DMS153 treated with DMSO at 0.1 percent for 48 hours (cell line): ENCODE results near the gene FBXO3.
A peak's percentile ranks its signal among the peaks of the same experiment; 100 is the strongest.
"Not testable (repeated sequence)": the region's sequence is repeated elsewhere in the genome, so short reads cannot be mapped to it uniquely, and the experiment has no call there.

Source experiments
- DNase-seq: peaks from one replicate; lab custom pipeline; 2025; ENCODE audit not compliant: unreplicated experiment; lab: John Stamatoyannopoulos, UW

Gene FBXO3, protein sequence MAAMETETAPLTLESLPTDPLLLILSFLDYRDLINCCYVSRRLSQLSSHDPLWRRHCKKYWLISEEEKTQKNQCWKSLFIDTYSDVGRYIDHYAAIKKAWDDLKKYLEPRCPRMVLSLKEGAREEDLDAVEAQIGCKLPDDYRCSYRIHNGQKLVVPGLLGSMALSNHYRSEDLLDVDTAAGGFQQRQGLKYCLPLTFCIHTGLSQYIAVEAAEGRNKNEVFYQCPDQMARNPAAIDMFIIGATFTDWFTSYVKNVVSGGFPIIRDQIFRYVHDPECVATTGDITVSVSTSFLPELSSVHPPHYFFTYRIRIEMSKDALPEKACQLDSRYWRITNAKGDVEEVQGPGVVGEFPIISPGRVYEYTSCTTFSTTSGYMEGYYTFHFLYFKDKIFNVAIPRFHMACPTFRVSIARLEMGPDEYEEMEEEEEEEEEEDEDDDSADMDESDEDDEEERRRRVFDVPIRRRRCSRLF

DNA sequence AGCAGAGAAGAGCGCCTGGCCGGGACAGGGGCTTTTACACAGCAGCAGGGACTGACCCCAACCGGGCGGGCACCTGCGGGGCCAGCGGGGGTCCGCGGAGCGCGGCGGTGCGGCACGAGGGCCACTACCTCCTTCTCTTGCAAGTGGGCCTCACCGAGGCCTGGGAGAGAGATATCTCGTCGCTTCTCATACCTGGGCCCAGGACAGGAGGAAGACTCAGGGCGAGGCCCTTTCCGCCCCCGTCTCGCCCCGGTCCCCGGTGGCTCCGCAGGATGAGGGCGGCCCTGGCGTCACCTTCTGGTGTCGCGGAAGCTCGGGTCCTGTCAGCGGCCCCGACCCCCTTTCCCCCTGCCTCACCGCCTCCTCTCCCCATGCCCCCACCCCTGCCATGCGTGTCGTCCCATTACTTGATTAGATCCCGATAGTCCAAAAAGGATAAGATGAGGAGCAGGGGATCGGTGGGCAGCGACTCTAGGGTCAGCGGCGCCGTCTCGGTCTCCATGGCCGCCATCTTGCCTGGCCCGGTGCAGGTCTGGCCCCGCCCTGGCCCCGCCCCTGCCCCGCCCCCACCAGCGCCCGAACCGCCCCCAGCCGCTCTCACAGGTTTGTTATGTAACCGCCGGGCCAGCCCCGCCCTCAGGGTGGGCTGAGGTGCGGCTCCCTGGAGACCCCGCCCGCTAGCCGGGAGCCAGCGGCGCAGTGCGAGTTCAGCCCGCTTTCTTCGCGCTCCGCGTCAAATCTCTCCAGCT is at the start of gene FBXO3:
TSS of gene FBXO3 (minus strand) at position 534 of the 749 bp plus-strand sequence. CDS start at position 511, 23 bp downstream.
- peak; percentile 51 for DNase-seq

DNA sequence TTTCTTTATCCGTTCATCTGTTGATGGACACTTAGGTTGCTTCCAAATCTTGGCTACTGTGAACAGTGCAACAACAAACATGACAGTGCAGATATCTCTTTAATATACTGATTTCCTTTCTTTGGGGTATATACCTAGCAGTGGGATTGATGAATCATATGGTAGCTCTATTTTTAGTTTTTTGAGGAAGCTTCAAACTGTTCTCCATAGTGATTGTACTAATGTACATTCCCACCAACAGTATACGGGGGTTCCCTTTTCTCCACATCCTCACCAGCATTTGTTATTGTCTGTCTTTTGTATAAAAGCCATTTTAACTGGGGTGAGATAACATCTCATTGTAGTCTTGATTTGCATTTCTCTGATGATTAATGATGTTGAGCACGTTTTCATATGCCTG is 48.7 kb upstream of the FBXO3 start:
- not testable (repeated sequence) for DNase-seq

DNA sequence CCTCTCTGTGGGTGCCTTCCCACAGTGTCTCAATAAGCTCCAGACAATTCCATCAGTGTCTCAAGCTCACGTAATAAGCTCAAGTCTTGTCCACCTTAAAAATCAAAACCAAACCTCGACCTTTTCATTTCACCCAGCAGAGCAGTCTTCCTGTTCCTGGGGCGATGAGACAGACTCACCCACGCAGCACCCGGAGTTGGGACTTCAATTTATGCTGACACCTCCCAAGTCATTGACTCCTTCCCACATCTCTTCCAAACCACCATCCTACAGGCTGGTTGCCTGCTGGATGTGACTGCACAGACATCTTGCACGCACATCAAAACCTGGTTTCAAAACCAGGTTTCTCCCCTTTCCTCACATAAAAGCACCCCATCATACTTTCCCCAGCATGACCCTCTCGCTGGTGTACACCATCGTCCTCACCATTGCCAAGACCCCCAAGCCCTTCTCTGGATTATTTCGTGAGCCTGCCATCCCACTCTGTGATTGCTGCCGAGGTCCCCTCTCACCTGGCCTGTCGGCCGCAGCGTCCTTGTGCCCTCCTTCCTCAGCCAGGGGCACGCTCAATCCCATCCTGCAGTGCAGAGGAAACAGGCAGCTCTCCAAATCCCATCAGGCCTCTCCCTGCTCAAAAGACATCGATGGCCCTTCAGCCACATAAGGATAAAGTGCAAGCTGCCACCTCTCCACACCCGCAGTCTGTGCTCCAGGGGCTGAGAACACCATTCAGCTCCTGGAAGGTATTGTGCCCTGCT is 45.1 kb upstream of the FBXO3 start:
- no peak for DNase-seq

DNA sequence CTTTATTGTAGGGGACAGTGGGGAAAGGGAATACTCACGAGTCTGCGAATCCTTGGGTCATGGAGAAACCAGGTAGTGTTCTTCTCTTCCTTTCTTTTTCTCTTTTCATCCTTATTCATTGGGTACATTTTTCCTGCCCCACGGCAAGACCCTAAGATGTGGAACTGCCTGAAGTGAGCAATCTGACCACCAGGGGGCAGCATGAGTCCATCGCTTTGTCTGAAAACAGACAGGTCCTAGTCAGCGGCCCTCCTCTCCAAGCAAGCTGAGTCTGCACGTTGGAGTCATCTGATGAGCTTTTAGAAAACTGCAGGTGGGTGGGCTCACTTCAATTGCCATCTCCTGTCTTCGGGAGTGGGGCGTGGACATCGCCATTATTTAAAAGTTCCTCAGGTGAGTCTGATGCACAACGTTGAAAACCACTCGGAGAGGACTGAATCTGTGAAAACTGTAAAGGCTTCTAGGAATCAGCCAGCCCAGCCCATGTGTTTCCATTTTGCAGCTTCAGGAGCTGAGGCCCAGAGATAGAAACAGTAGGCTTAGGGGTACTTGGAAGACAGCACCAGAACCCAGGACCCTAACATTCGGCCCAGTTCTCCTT is 34.0 kb upstream of the FBXO3 start:
- peak; percentile 60 for DNase-seq

DNA sequence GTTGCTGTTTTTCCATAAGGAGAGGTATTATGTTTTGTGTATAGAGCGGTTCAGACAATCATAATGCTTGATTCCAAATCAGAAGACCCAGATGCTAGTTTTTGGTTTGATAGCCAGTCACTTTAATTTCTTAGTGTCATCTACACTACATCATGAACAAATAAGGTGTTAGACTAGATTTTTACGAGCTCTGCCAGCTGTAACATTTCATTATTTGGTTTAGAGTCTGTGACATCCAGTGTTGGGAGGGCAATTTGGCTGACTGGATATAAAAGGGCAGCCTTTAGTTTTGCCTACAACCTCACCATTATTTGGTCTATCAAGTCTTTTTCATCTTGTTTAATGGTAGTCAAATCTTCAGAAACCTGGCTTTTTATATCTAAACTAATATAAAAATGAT is 30.2 kb upstream of the FBXO3 start:
- DNase-seq = no peak

DNA sequence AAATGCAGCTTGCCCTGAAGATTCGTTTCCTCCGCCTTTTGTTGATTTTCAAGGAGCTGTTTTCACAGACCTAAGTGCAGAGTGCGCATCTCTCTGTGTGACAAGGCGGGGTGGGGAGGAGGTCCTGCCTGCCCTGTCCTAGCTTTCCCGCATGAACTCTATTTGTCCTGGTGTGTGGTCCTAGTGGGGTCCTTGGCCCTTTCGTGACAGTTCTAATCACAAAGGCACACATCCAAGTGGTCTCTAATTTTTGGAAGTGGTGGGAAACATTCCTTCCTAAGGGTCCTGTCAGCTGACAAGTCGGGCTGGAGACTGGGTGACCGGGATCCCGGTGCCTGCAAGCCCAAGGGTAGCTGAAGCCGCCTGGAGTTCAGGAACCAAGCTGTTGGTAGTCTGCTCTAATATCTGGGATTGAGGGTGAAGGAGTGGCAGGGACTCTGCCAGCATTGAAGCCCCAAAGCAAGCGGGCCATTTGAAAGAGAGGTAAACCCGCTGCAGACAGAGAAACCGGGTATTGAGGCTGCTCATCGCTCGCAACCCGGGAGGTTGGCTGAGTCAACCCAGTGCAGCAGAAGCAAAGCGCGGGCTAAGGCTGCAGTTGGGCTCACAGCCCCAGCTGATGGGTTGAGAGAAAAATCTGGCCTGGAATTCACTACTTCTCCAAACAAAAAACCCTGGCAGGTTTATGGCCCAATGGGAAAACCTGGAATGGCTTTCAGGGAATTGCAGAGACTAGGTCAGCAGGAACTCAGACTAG is 28.1 kb upstream of the FBXO3 start:
- DNase-seq = peak; percentile 63

DNA sequence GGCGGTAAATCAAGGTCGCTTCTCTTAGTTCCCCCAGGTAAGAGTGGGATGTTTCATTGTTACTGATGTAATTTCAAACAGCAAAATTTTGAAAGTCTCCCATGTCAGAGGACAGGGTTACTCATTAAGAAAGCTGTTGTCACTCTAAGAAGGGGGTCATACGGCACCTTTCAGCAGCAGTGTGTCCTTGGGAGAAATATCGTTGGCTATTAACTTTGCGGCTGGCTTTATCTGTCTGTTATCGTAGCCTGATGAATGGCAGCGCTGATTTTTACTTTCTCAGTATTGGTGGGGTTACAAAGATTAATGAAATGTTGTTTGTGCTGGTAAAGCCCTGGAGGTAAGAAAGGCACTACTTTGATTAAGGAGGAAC is 27.5 kb upstream of the FBXO3 start:
- no peak for DNase-seq

DNA sequence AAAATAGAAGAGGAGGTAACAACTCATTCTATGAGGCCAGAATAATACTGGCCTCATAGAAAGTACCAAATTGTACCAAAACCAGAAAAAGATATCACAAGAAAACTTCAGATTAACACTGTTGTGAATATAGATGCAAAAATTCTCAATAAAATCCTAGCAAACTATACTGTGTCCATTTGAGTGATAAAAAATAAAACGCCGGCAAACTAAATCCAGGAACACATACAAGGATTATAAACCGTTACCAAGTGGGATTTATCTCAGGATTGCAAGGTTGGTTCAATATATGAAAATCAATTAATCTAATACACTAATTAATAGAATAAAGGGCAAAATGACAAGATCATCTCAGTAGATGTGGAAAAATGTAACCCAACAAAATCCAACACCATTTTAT is 23.6 kb upstream of the FBXO3 start:
- DNase-seq = no peak

DNA sequence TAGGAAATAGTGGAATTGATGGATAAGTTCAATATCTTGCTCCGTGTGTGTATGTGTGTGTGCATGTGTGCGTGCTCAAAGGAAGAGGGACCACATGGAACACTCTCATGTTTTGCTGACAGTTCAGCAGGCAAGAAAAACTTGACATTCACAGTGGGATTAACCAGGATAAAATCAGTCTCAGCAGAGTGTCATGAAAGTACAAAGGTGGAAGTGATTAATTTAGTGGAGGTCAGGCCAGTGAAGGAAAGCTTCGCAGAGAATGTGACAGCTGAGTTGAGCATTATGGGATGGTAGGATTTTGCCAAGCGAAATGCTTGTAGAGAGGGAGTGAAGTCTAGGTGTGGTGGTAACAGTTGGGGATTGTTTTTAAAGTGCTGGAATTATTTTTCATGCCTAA is 15.7 kb upstream of the FBXO3 start:
- no peak for DNase-seq

DNA sequence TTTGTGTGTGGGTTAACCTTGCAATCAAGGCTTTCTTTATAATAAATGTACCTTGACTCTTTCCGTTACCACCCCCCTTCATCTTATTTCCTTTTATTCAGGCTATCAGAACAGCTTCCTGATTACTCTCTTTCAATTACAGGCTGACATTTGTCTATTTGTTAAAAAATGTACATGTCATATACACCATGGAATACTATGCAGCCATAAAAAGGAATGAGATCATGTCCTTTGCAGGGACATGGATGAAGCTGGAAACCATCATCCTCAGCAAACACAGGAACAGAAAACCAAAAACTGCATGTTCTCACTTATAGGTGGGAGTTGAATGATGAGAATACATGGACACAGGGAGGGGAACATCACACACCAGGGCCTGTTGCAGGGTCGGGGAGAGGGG is 13.8 kb upstream of the FBXO3 start:
- not testable (repeated sequence) for DNase-seq

DNA sequence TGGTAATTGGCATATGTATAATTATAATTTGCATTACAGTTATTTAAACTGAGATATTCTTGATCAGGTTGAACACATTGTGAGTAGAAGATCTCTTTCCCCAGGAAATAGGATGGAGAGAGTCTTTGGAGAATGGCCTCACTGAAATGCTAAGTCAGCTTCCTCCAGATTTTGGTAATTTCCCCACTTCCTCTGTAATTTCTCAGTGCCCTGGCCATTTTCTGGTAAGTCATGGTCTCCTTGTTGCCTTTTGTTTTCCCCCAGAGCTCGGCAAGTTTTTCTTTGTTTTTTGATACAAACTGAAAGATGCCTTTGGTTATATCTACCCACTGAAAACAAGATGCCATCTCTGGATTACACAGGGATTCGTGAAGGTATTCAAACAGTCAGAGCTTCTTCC is 12.8 kb upstream of the FBXO3 start:
- DNase-seq = no peak

DNA sequence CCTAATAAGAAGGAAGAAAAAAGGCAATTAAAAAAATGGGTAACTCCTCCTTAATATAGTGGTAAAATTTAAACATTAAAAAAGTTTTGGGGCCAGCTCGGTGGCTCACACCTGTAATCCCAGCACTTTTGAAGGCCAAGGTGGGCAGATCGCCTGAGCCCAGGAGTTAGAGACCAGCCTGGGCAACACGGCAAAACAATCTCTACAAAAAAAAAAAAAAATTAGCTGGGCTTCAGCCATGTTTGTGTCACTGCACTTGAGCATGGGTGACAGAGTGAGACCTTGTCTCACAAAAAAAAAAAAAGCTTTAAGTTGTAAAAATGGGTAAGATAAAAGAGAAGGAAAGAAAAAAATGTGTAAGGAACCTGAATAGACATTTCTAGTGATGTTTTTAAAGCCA is 11.3 kb upstream of the FBXO3 start:
- DNase-seq = no peak

DNA sequence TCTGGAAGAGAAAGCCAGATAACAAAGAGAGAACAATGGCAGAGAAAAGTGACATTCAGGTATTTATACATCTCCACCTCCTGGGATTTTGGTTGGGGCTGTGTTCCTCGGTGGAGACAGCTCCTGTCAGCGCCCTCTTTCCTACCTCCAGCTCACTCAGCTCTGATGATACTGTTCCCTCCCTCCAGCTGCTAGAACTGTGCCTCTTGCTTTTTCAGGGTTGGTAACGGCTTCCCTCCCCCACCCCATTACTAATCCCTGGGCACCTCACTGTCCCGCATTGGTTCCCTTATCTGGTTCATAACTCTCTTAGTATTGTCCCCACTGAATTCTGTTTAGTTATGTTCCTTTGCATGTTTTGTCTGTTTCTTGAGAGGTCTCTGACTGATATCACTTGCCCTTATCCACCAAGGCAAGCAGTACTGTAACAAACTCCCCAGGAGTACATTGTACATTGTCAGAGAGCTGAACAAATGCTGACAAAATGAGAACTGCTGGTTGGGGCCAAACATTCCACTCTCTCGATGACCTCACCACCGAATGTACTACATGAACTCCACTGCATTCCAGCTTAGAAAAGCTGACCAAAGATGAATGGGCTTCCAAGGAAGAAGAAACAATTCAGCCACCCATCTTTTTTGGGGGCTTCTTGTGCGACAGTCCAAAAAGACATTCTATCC is 5.7 kb upstream of the FBXO3 start:
- DNase-seq = no peak

DNA sequence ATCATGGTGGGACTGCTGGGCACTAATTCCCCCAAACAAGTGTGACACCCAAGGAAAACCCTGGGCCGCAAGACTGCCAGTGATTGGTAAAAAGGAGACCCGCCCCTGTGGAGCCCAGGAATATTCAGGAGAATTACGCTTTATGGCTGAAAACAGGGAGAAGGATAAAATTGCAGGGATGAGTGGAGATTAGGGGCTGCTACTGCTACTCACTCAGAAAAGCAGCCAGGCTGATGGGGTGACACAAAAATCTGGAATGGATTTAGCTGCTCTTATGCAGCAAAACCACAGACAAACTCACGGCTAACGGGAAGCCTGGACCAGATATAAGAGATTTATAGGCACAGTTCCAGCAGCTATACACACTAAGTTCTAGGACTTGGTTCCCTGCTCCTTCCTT is 4.4 kb upstream of the FBXO3 start:
- no peak for DNase-seq

DNA sequence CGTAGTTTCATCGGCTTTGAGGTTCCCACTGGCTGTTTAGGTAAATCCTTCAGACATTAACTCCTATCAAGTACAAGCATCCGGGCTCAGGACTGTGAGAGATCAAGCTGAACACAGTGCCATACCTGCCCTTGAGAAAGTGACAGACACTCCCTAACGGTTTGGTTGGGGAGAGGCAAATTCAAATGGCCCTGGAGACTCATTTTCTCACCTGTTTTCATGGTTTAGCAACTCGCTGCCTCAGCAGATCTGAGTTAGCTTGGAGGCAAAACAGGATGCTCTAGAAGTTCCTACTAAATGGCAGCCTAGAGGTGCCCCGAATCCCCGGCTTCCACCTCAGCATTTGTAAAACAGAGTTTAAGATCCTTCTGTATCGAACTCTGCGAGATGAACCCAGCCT is 3.6 kb upstream of the FBXO3 start:
- no peak for DNase-seq

DNA sequence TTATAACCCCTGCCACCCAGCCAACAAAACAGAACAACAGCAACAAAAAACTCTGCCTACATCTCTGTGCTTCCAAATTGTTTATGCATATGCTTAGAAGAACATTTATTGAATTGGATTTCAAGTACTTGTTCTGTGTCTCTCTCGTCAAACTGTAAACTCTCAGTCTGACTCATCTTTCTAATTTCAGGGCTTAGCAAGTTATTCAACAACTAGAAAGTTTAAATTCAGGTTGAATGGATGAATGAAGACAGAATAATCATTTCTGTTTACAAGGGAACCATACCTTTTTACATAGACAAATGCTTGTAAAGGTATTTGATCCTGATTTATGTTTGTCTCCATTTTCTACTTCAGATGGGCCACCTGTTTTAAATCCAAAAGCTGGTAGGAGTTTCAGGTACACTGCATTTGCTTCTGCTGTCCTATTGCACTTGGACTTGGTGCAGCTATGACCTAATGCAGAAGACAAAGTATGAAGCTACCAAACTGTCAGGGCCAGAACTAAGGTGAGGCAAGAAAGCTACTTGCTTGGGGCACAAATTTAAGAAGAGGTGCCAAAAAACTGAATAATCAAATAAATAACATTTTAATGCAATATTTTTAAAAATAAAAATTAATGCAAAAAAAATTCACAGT is 1.6 kb upstream of the FBXO3 start:
- DNase-seq = no peak

DNA sequence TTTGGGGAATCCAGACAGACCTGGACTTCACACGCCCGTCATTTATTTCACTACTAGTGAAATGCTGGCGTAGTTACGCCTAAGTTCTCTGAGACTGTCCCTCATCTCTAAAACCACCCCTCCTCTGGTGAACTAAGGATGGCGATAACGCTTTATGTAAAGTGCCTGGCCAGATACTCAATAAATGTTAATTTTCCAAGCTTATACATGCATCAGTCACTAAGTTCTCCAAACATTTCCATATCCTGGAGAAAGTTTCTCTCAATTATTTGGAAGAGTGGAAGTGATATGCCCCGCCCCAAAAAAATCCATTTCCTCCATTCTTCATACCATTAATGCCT is 1.1 kb upstream of the FBXO3 start:
- DNase-seq = no peak

DNA sequence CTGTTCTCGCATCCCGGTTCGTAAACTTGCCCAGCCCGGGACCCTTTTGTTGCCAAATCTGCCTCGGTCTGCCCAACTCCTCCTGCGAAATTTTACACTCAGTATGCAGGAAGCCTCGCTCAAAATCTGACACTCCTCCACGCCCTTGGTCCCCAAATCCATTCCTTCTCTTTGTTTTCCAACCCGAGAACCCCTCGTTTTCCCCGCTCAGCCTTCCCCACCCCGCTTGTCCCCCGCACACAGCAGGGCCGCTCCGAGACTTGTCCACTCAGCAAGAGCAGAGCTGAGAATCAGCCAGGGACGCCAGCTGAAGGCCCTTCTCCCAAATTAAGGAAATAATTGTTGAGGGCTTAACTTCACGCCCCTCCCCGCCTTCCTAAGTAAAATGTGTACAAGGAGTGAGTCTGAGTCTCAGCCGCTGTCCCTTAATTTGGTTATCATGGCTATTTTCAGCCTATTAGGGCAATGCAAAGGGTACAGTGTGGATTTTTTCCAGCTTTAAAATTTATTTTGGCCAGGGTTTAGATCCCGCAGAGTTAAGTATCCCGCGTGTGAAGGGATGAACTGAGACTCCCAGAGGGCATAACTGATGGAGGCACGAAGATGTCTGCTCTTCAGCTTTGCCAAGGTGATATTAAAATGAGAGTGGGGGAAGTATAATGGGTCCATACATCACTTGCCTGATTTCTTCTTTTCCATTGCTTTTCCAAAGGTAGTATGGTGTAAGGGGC is 581 bp upstream of the FBXO3 start:
- no peak for DNase-seq

DNA sequence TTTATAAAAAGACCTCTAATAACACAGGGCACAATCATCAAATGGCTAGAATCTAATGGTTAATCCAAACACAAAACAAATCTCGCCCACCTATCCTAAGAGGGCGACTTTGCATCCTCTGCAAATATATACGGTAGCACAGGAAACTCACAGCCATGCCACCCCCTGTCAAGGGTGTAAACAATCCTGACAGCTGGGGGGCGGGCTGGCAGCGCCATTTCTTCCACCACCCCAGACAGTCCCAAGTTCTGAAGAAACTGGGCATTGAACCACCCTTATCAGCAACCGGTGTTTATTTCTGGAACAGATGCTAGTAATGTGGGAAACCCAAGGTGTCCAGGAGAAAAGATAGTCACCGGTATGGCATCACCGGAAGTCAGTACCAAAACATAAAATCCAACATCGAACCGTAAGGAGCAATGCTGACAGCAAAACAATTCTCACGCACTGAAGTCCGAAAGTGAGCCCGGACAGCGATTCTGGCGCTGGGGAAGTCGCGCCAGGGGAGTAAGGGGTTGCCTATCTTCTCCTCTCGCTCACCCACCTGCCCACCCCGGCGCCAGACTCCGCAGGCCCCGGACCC is 825 bp downstream of the FBXO3 start:
- DNase-seq = no peak
